Right atrium auricular region (tissue), 2 donors: ENCODE results near the gene TTC5. TPM values are rescaled to one million over a fixed set of nuclear protein-coding genes. Genes with fewer than 3 reads are reported as not detected.

Experiments used
- DNase-seq: peaks from one replicate; pipeline ENCODE4 v3.0.0-alpha.2; 2019; ENCODE audit warnings: low spot score
- H3K27ac ChIP-seq, 2 donors: fragments of 200-600 bp; sonication (generic); 1 replicate in 1 of 2; 2 replicates in 1 of 2; pipeline ENCODE4 v1.5.1; 2016 to 2019
- H3K27me3 ChIP-seq, 2 donors: fragments of 200-600 bp; sonication (generic); one replicate each; pipeline versions ENCODE4 v1.5.1 to v1.6.0; 2017 to 2019
- H3K36me3 ChIP-seq: fragments of 200-600 bp; sonication (generic); one replicate; pipeline ENCODE4 v1.5.1; 2016
- H3K4me1 ChIP-seq, 2 donors: fragments of 200-600 bp; sonication (generic); one replicate each; pipeline versions ENCODE4 v1.5.1 to v1.6.0; 2017 to 2019
- H3K4me3 ChIP-seq, 2 donors: fragments of 200-600 bp; sonication (generic); 1 replicate in 1 of 2; 2 replicates in 1 of 2; pipeline ENCODE4 v1.5.1; 2017 to 2019; ENCODE audit warnings: mild to moderate bottlenecking in 1 of 2, moderate library complexity in 1 of 2
- H3K9me3 ChIP-seq, 2 donors: fragments of 200-600 bp; sonication (generic); one replicate each; pipeline ENCODE4 v1.5.1; 2019
- CTCF ChIP-seq, 2 donors: fragments of 200-600 bp; sonication (generic); IDR thresholded peaks; one replicate each; pipeline ENCODE4 v1.5.1; 2019; ENCODE audit warnings: antibody characterized with exemption in 2 of 2
- total RNA-seq, 2 donors: library from RNA; depleted of rRNA; stranded (reverse); fragments of >200 nt; gene quantifications; one replicate each; pipeline ENCODE4 v1.1.0, GENCODE V29; 2016

TTC5 gene
- total RNA-seq, 2 donors from 2014 or later, result 4.3 to 7.7 TPM

DNA sequence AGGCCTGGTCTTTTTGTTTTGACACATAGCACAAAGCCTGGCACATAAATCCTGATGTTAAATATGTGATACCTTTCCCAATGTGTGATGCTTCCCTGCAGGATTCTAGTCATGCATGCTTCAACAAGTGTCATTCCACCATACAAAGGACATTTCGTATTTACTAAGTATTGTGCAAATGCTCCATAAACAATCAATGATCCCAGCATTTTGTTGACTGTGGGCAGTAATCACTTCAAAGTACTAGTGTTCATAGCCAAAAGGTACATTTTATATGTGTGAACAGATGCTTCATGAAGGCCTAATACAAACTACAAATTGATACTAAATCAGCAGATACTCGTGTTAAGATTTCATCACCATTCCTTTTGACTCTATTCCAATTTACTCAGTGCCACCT lies 23.0 kb upstream of the TTC5 start:
- Histone ChIP-seq H3K27me3 (no peaks in the 10 kb centered on the region), H3K4me3 (no peak overlapping the region), H3K36me3 (peaks cover 40% of the 10 kb centered on the region), H3K27ac (no peak overlapping the region), H3K9me3 (no peaks in the 10 kb centered on the region), H3K4me1 (peaks cover 2 to 25% of the 10 kb centered on the region in 2 donors)
- no peak for DNase-seq
- TF ChIP-seq CTCF (IDR thresholded peaks at IDR 0.05), result no peak

- no peaks in the 10 kb centered on the region for H3K9me3 ChIP-seq
- H3K27ac ChIP-seq, result no peak overlapping the region
- TF ChIP-seq CTCF (IDR thresholded peaks at IDR 0.05), result peak; percentile 75 to 82
- peaks cover 53% of the 10 kb centered on the region for H3K36me3 ChIP-seq
- peaks cover 0 to 21% of the 10 kb centered on the region in 2 donors for H3K4me1 ChIP-seq
- H3K4me3 ChIP-seq, result no peak overlapping the region
- H3K27me3 ChIP-seq, result no peaks in the 10 kb centered on the region
- no peak for DNase-seq
These were observed 21.5 kb upstream of the TTC5 start for GRCh38 chr14:20327005-20327869.

- H3K4me1 ChIP-seq, result no peaks in the 10 kb centered on the region
- no peaks in the 10 kb centered on the region for H3K9me3 ChIP-seq
- no peaks in the 10 kb centered on the region for H3K27me3 ChIP-seq
- DNase-seq, result no peak
- no peak for TF ChIP-seq CTCF (IDR thresholded peaks at IDR 0.05)
- H3K4me3 ChIP-seq, result no peak overlapping the region
- peaks cover 88% of the 10 kb centered on the region for H3K36me3 ChIP-seq
- H3K27ac ChIP-seq, result no peak overlapping the region
These were observed 12.0 kb upstream of the TTC5 start for GRCh38 chr14:20317720-20318119.

- no peak for DNase-seq
- no peak for TF ChIP-seq CTCF (IDR thresholded peaks at IDR 0.05)
- no peaks in the 10 kb centered on the region for H3K4me1 ChIP-seq
- H3K9me3 ChIP-seq, result no peaks in the 10 kb centered on the region
- no peak overlapping the region for H3K27ac ChIP-seq
- H3K36me3 ChIP-seq, result peaks cover 68% of the 10 kb centered on the region
- H3K4me3 ChIP-seq, result no peak overlapping the region
- H3K27me3 ChIP-seq, result no peaks in the 10 kb centered on the region
These were observed 8.3 kb upstream of the TTC5 start for GRCh38 chr14:20314026-20314425.

- Histone ChIP-seq H3K27ac (no peak overlapping the region), H3K9me3 (no peaks in the 10 kb centered on the region), H3K4me1 (peaks cover 0 to 12% of the 10 kb centered on the region in 2 donors), H3K27me3 (no peaks in the 10 kb centered on the region), H3K4me3 (peak overlapping the region; percentile 71 to 76), H3K36me3 (peaks cover 9% of the 10 kb centered on the region)
- no peak for DNase-seq
- no peak for TF ChIP-seq CTCF (IDR thresholded peaks at IDR 0.05)
These were observed 300 bp upstream of the TTC5 start for GRCh38 chr14:20306079-20306423.
